Breast epithelium (tissue), 3 donors: ENCODE results near the gene E2F3.

ENCODE experiments used
- CTCF ChIP-seq, 3 donors: fragments of 450-650 bp; IDR thresholded peaks; one replicate each; pipeline ENCODE4 v1.5.1; 2016 to 2017; ENCODE audit warnings: antibody characterized with exemption in 3 of 3, mild to moderate bottlenecking in 3 of 3, moderate library complexity in 3 of 3
- POLR2A ChIP-seq: fragments of 450-650 bp; IDR thresholded peaks from one replicate; pipeline ENCODE4 v1.6.1; 2016; ENCODE audit warnings: antibody characterized with exemption, mild to moderate bottlenecking, moderate library complexity
- POLR2AphosphoS5 ChIP-seq, 3 donors: sonication (generic); formaldehyde crosslinking; IDR thresholded peaks; one replicate each; pipeline ENCODE4 v1.6.1; 2017; ENCODE audit warnings: antibody characterized with exemption in 3 of 3

- TF ChIP-seq CTCF (IDR thresholded peaks at IDR 0.05) = no peak
- TF ChIP-seq POLR2A = no peak
- no peak for TF ChIP-seq POLR2AphosphoS5 (IDR thresholded peaks at IDR 0.05)
Measured at GRCh38 chr6:20389066-20389465, 12.6 kb upstream of the E2F3 start.
